Heart left ventricle (tissue), 16 donors: ENCODE data around the gene FBL. TPM values are rescaled to one million over a fixed set of nuclear protein-coding genes. Genes with fewer than 3 reads are reported as not detected.
"Not testable (repeated sequence)": the region's sequence is repeated elsewhere in the genome, so short reads cannot be mapped to it uniquely, and the experiment has no call there.

Experiments
- ATAC-seq, 4 donors: fragments of 200-7000 bp; cut with Tn5 transposase; one replicate each; pipeline ENCODE4 v1.9.1; 2020 to 2022; ENCODE audit warnings: moderate library complexity in 4 of 4, mild to moderate bottlenecking in 3 of 4, moderate number of reproducible peaks in 1 of 4
- DNase-seq, 5 donors: peaks; one replicate each; pipeline ENCODE4 v3.0.0-alpha.2; 2020
- H3K27ac ChIP-seq, 12 donors: fragments of 200-600 bp; sonication (generic) in 4 of 12; one replicate each; pipeline versions ENCODE4 v1.5.0 to v1.8.0; 2016 to 2022; ENCODE audit warnings: mild to moderate bottlenecking in 2 of 12
- H3K27me3 ChIP-seq, 9 donors: fragments of 200-600 bp; sonication (generic) in 2 of 9; one replicate each; pipeline versions ENCODE4 v1.5.1 to v1.8.0; 2016 to 2022; ENCODE audit warnings: mild to moderate bottlenecking in 3 of 9
- H3K36me3 ChIP-seq, 9 donors: fragments of 200-600 bp; sonication (generic) in 2 of 9; one replicate each; pipeline versions ENCODE4 v1.5.0 to v1.8.0; 2018 to 2022; ENCODE audit warnings: mild to moderate bottlenecking in 2 of 9
- H3K4me1 ChIP-seq, 12 donors: fragments of 200-600 bp; sonication (generic) in 4 of 12; one replicate each; pipeline versions ENCODE4 v1.5.0 to v1.8.0; 2016 to 2022; ENCODE audit warnings: mild to moderate bottlenecking in 3 of 12
- H3K4me3 ChIP-seq, 12 donors: fragments of 200-600 bp; sonication (generic) in 4 of 12; one replicate each; pipeline versions ENCODE4 v1.5.0 to v1.8.0; 2017 to 2022; ENCODE audit warnings: mild to moderate bottlenecking in 9 of 12, moderate library complexity in 4 of 12
- H3K9me3 ChIP-seq, 12 donors: fragments of 200-600 bp; sonication (generic) in 4 of 12; one replicate each; pipeline versions ENCODE4 v1.5.0 to v1.8.0; 2016 to 2022; ENCODE audit warnings: mild to moderate bottlenecking in 1 of 12
- CTCF ChIP-seq, 12 donors: fragments of 200-600 bp; sonication (generic) in 4 of 12; IDR thresholded peaks; one replicate each; pipeline versions ENCODE4 v1.5.0 to v1.8.0; 2018 to 2022; ENCODE audit warnings: antibody characterized with exemption in 12 of 12, mild to moderate bottlenecking in 5 of 12
- POLR2A ChIP-seq, 2 donors: fragments of 450-650 bp; IDR thresholded peaks; one replicate each; pipeline ENCODE4 v1.6.1; 2017; ENCODE audit warnings: antibody characterized with exemption in 2 of 2, mild to moderate bottlenecking in 2 of 2, moderate library complexity in 2 of 2
- WGBS, 4 donors: extraction: QIAGEN DNeasy Blood & Tissue Kit in 2 of 4; methylation state at CpG; one replicate each; pipeline versions ENCODE4 v1.1.5 to v1.1.7; 2013 to 2018; 5-methylcytosine and 5-hydroxymethylcytosine counted together
- intact Hi-C, 10 donors: fragments of 100-400 bp; cut with DNase I; formaldehyde crosslinking; loops; one replicate each; pipeline versions ENCODE4 v1.11.1 to v1.14.2; 2022
- polyA plus RNA-seq, 2 donors: library from polyadenylated mRNA; stranded (reverse); fragments of 200-250 nt; gene quantifications; one replicate each; pipeline ENCODE4 v1.2.3, GENCODE V29; 2013
- total RNA-seq, 9 donors: library from RNA; depleted of rRNA in 2 of 9; stranded (reverse); fragments of >200 nt in 2 of 9; fragmentation: NEBNext Ultra II Directional in 3 of 9; extraction: Animal tissue kit (Norgen Biotek cat#: 25700) in 3 of 9; gene quantifications; one replicate each; pipeline versions ENCODE4 v1.1.0 to v1.2.4, GENCODE V29; 2016 to 2023
- donor health status: ischemic (EF 13 %, LVEDD 7.1; RV severe dilation, severe dysfunction).
- donor health status: healthy with polysubstance abuse.
- donor health status: DM: no; HTN: yes; CAD: no.
- donor health status: DM: no; HTN: no; CAD: no.
- donor health status: ischemic (EF 25% LVEDD 6.9; RV normal size, moderate dysfunction).
- donor health status: ischemic (EF 25% LVEDD 5.7; RV mildly dilated, moderate dysfunction).
- donor health status: healthy.
- donor health status: DM: yes; HTN: yes; CAD: no.
- donor health status: ischemic (EF 35%, LVEDD 5.7; RV mildly dilated, moderate dysfunction).
- donor health status: nonischemic (EF 11% LVEDD 7.7; RV severe dilation, severe dysfunction).
- donor health status: DM: yes; HTN: yes; CAD: no.
- donor health status: PGD.
- donor health status: ischemic (EF 29% LVEDD 5.4; RV normal size, mild dysfunction).
- donor health status: nonischemic (EF 23%, LVEDD 6.1; RV moderate dilation, normal function).

Gene FBL
- total and polyA plus RNA-seq, 11 donors, result 44.3 to 169 (median 72.5) TPM

DNA sequence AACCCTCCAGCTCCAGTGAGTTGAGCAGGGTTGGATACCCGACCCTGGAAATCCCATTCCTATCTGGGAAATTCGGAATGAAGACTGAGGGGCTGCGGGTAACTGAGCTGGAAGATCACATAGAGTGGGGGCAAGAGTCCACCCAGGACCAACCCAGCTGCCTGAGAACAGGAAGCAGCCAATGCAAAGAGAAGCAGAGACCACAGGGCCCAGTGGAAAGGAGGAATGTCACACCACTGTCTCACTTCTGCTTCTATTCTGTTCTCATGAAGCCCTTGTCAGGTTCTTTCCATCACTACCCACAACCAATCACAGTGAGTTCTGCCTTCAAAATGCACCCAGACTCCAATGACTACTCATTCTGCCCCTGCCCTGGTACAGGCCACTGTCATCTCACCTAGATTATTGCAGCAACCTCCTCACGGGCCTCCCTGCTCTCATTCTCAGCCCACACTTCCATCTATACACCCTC lies 27.5 kb downstream of the FBL start:
- ATAC-seq, result no peak
- Histone ChIP-seq H3K4me1 (peaks cover 0 to 27% (median 8%) of the 10 kb centered on the region in 12 donors), H3K27ac (no peak overlapping the region), H3K36me3 (peaks cover 0 to 15% (median 4%) of the 10 kb centered on the region in 9 donors), H3K4me3 (no peak overlapping the region), H3K27me3 (no peaks in the 10 kb centered on the region), H3K9me3 (peaks cover 0 to 2% (median 0%) of the 10 kb centered on the region in 12 donors)
- TF ChIP-seq CTCF (IDR thresholded peaks at IDR 0.05) (no peak), POLR2A (IDR thresholded peaks at IDR 0.05) (no peak)
- DNase-seq, result no peak
- intact Hi-C loops, result no loop called here
- WGBS, 4 donors, result 86 to 91% (median 87%) methylated on average over 4 of the region's 4 CpGs

- no peaks in the 10 kb centered on the region for H3K27me3 ChIP-seq
- intact Hi-C loops, result no loop called here
- ATAC-seq, result no peak
- peaks cover 0 to 15% (median 4%) of the 10 kb centered on the region in 9 donors for H3K36me3 ChIP-seq
- TF ChIP-seq POLR2A (IDR thresholded peaks at IDR 0.05), result no peak
- no peak for TF ChIP-seq CTCF (IDR thresholded peaks at IDR 0.05)
- WGBS, 4 donors, result 85 to 90% (median 89%) methylated on average over 12 of the region's 12 CpGs
- H3K9me3 ChIP-seq, result peaks cover 0 to 2% (median 0%) of the 10 kb centered on the region in 12 donors
- peaks cover 0 to 25% (median 5%) of the 10 kb centered on the region in 12 donors for H3K4me1 ChIP-seq
- peak in 1 of 5 donors; percentile 8 for DNase-seq
- no peak overlapping the region for H3K4me3 ChIP-seq
- no peak overlapping the region for H3K27ac ChIP-seq
Observed at GRCh38 chr19:39817888-39818561, 28.2 kb downstream of the FBL start.

GRCh38 chr19:39816287-39817048 lies 29.7 kb downstream of the FBL start:
- WGBS, 4 donors, result 68 to 78% (median 74%) methylated on average over 5 of the region's 5 CpGs
- Histone ChIP-seq H3K4me1 (peaks cover 0 to 25% (median 5%) of the 10 kb centered on the region in 12 donors), H3K9me3 (peaks cover 0 to 2% (median 0%) of the 10 kb centered on the region in 12 donors), H3K4me3 (no peak overlapping the region), H3K27me3 (no peaks in the 10 kb centered on the region), H3K36me3 (peaks cover 0 to 15% (median 4%) of the 10 kb centered on the region in 9 donors), H3K27ac (peak overlapping the region in 9 of 12 donors; percentile 42 to 90 (median 79))
- intact Hi-C loops, result no loop called here
- peak in 1 of 5 donors; percentile 14 for DNase-seq
- TF ChIP-seq CTCF (IDR thresholded peaks at IDR 0.05), result no peak
- TF ChIP-seq POLR2A (IDR thresholded peaks at IDR 0.05), result no peak
- ATAC-seq, result peak; percentile 87 to 93 (median 90)

DNA sequence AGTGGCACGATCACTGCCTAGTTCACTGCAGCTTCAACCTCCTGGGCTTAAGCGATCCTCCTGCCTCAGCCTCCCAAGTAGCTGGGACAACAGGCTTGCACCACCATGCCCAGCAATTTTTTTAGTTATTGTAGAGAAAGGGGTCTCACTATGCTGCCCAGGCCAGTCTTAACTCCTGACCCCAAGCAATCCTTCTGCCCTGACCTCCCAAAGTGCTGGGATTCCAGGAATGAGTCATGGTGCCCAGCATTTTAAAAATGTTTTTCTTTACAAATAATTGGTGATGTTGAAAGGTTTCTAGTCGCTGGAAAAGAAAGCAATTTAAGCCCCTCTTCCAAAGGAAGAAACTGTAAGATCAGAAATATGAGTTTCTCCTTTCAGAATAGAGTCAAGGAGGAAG lies 31.6 kb downstream of the FBL start:
- TF ChIP-seq POLR2A (IDR thresholded peaks at IDR 0.05) (no peak), CTCF (IDR thresholded peaks at IDR 0.05) (no peak)
- intact Hi-C loops, result no loop called here
- no peaks in the 10 kb centered on the region for H3K9me3 ChIP-seq
- H3K27ac ChIP-seq, result no peak overlapping the region
- no peak overlapping the region for H3K4me3 ChIP-seq
- DNase-seq, result no peak
- ATAC-seq, result no peak
- H3K4me1 ChIP-seq, result peaks cover 0 to 23% (median 5%) of the 10 kb centered on the region in 12 donors
- peaks cover 0 to 15% (median 4%) of the 10 kb centered on the region in 9 donors for H3K36me3 ChIP-seq
- 91 to 99% (median 94%) methylated on average over 3 of the region's 3 CpGs for WGBS, 4 donors
- no peaks in the 10 kb centered on the region for H3K27me3 ChIP-seq

- H3K27me3 ChIP-seq, H3K9me3 ChIP-seq, intact Hi-C loops, H3K4me3 ChIP-seq, DNase-seq, H3K27ac ChIP-seq, ATAC-seq: not testable (repeated sequence)
- 86 to 96% (median 93%) methylated on average over 6 of the region's 6 CpGs for WGBS, 4 donors
- peaks cover 0 to 15% (median 4%) of the 10 kb centered on the region in 9 donors for H3K36me3 ChIP-seq
- H3K4me1 ChIP-seq, result peaks cover 0 to 19% (median 5%) of the 10 kb centered on the region in 12 donors
Observed at GRCh38 chr19:39814111-39814510, 32.1 kb downstream of the FBL start.
